Measurements from ENCODE around the gene ENG. TPM values are rescaled to one million over a fixed set of nuclear protein-coding genes. Genes with fewer than 3 reads are reported as not detected.

The ENG gene
- polyA plus RNA-seq, 2 donors = 11.1 to 17.9 TPM

- peaks cover 4 to 14% of the 10 kb centered on the region in 2 donors for H3K4me1 ChIP-seq (ENCODE audit: control insufficient read depth in 2 of 2, insufficient read depth in 2 of 2, low read length in 1 of 2)
- H3K9me3 ChIP-seq (ENCODE audit: control insufficient read depth in 2 of 2, insufficient read depth in 1 of 2, low read depth in 1 of 2, low read length in 1 of 2) = no peaks in the 10 kb centered on the region
- no peak overlapping the region for H3K27ac ChIP-seq (ENCODE audit: low read depth in 2 of 2, low read length in 1 of 2)
- no peak overlapping the region for H3K4me3 ChIP-seq (ENCODE audit: low read depth in 1 of 2, low read length in 2 of 2)
- H3K36me3 ChIP-seq (ENCODE audit: control insufficient read depth in 2 of 2, insufficient read depth in 2 of 2, low read length in 1 of 2) = peaks cover 19 to 49% of the 10 kb centered on the region in 2 donors
- no peaks in the 10 kb centered on the region for H3K27me3 ChIP-seq (ENCODE audit: control insufficient read depth in 1 of 2, insufficient read depth in 2 of 2, low read length in 2 of 2)
- WGBS, 2 donors = 91 to 94% methylated on average over 6 of the region's 6 CpGs
Measured at GRCh38 chr9:127812011-127812410, 42.4 kb downstream of the ENG start.

GRCh38 chr9:127810378-127811187, 43.9 kb downstream of the ENG start:
- Histone ChIP-seq H3K36me3 (ENCODE audit: control insufficient read depth in 2 of 2, insufficient read depth in 2 of 2, low read length in 1 of 2) (peaks cover 19 to 47% of the 10 kb centered on the region in 2 donors), H3K27ac (ENCODE audit: low read depth in 2 of 2, low read length in 1 of 2) (peak overlapping the region; percentile 63 to 83), H3K4me3 (ENCODE audit: low read depth in 1 of 2, low read length in 2 of 2) (no peak overlapping the region), H3K9me3 (ENCODE audit: control insufficient read depth in 2 of 2, insufficient read depth in 1 of 2, low read depth in 1 of 2, low read length in 1 of 2) (no peaks in the 10 kb centered on the region), H3K27me3 (ENCODE audit: control insufficient read depth in 1 of 2, insufficient read depth in 2 of 2, low read length in 2 of 2) (no peaks in the 10 kb centered on the region), H3K4me1 (ENCODE audit: control insufficient read depth in 2 of 2, insufficient read depth in 2 of 2, low read length in 1 of 2) (peaks cover 4 to 14% of the 10 kb centered on the region in 2 donors)
- 93 to 94% methylated on average over 10 of the region's 10 CpGs for WGBS, 2 donors

- Histone ChIP-seq H3K4me3 (ENCODE audit: low read depth in 1 of 2, low read length in 2 of 2) (peak overlapping the region; percentile 29 to 30), H3K27ac (ENCODE audit: low read depth in 2 of 2, low read length in 1 of 2) (peak overlapping the region; percentile 83 to 88), H3K9me3 (ENCODE audit: control insufficient read depth in 2 of 2, insufficient read depth in 1 of 2, low read depth in 1 of 2, low read length in 1 of 2) (no peaks in the 10 kb centered on the region), H3K36me3 (ENCODE audit: control insufficient read depth in 2 of 2, insufficient read depth in 2 of 2, low read length in 1 of 2) (peaks cover 16 to 43% of the 10 kb centered on the region in 2 donors), H3K27me3 (ENCODE audit: control insufficient read depth in 1 of 2, insufficient read depth in 2 of 2, low read length in 2 of 2) (no peaks in the 10 kb centered on the region), H3K4me1 (ENCODE audit: control insufficient read depth in 2 of 2, insufficient read depth in 2 of 2, low read length in 1 of 2) (peaks cover 4 to 14% of the 10 kb centered on the region in 2 donors)
- 39 to 42% methylated on average over 32 to 56 of the region's 57 CpGs for WGBS, 2 donors
Measured at GRCh38 chr9:127809540-127810377, 44.7 kb downstream of the ENG start.

DNA sequence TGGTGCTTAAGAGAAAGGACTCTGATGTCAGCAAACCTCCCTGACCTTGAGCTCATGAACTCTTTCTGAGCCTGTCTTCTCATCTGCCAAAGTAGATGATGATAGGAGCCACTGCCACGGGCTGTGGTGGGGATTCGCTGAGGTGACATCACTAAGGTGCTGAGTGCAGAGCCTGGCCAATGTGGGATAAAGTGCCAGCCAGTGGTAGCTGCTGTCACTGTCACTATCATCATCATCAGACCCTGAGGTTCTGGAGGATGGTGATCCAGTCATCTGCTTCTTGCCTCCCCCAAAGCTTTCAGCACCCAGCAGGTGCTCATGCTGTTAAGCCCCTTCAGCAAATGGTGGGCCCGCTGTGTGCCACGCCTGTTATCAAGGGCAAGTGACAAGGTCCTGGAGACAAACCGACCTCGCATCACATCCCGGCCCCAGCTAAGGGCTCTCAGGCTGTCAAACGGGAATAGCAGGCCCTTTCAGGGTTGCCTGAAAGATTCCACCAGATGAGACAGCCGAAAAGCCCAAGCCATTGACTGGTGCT, 45.4 kb downstream of the ENG start:
- WGBS, 2 donors = 61 to 67% methylated on average over 9 of the region's 9 CpGs
- no peaks in the 10 kb centered on the region for H3K27me3 ChIP-seq (ENCODE audit: control insufficient read depth in 1 of 2, insufficient read depth in 2 of 2, low read length in 2 of 2)
- H3K36me3 ChIP-seq (ENCODE audit: control insufficient read depth in 2 of 2, insufficient read depth in 2 of 2, low read length in 1 of 2) = peaks cover 13 to 42% of the 10 kb centered on the region in 2 donors
- peaks cover 6 to 18% of the 10 kb centered on the region in 2 donors for H3K4me1 ChIP-seq (ENCODE audit: control insufficient read depth in 2 of 2, insufficient read depth in 2 of 2, low read length in 1 of 2)
- H3K9me3 ChIP-seq (ENCODE audit: control insufficient read depth in 2 of 2, insufficient read depth in 1 of 2, low read depth in 1 of 2, low read length in 1 of 2) = no peaks in the 10 kb centered on the region
- H3K27ac ChIP-seq (ENCODE audit: low read depth in 2 of 2, low read length in 1 of 2) = peak overlapping the region in 1 of 2 donors; percentile 23
- no peak overlapping the region for H3K4me3 ChIP-seq (ENCODE audit: low read depth in 1 of 2, low read length in 2 of 2)

DNA sequence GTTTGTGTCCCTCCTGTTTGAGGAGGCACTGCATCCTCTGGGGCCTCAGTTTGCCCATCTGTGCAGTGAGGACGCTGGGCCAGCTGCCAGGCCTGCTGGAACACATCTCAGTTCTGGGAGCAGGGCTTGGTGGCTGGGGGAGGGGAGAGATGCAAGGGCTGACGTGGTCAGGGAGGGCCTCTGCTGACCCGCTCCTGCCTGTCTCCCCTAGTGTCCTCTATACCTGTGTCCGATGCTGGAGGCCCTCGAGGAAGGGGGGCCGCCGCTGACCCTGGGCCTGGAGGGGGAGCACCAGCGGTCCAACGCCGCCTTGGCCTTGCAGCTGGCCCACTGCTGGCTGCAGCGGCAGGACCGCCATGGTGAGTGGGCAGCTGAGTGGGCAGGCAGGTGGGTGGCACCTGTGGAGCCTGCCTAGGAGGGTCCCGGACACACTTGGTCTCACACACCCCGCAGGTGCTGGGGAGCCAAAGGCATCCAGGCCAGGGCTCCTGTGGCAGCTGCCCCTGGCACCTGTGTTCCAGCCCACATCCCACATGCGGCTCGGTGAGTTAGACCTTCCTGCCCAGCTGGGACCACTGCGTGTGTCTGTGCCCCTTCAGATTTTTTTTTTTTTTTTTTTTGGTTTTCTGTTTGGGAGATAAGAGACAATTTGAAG, 46.0 kb downstream of the ENG start:
- H3K27me3 ChIP-seq (ENCODE audit: control insufficient read depth in 1 of 2, insufficient read depth in 2 of 2, low read length in 2 of 2) = no peaks in the 10 kb centered on the region
- H3K9me3 ChIP-seq (ENCODE audit: control insufficient read depth in 2 of 2, insufficient read depth in 1 of 2, low read depth in 1 of 2, low read length in 1 of 2) = no peaks in the 10 kb centered on the region
- 91% methylated on average over 17 of the region's 17 CpGs for WGBS, 2 donors
- H3K36me3 ChIP-seq (ENCODE audit: control insufficient read depth in 2 of 2, insufficient read depth in 2 of 2, low read length in 1 of 2) = peaks cover 7 to 37% of the 10 kb centered on the region in 2 donors
- H3K27ac ChIP-seq (ENCODE audit: low read depth in 2 of 2, low read length in 1 of 2) = no peak overlapping the region
- peaks cover 11 to 24% of the 10 kb centered on the region in 2 donors for H3K4me1 ChIP-seq (ENCODE audit: control insufficient read depth in 2 of 2, insufficient read depth in 2 of 2, low read length in 1 of 2)
- no peak overlapping the region for H3K4me3 ChIP-seq (ENCODE audit: low read depth in 1 of 2, low read length in 2 of 2)

GRCh38 chr9:127806871-127807270, 47.6 kb downstream of the ENG start:
- 95% methylated on average over 14 of the region's 14 CpGs for WGBS, 2 donors
- Histone ChIP-seq H3K9me3 (ENCODE audit: control insufficient read depth in 2 of 2, insufficient read depth in 1 of 2, low read depth in 1 of 2, low read length in 1 of 2) (no peaks in the 10 kb centered on the region), H3K27ac (ENCODE audit: low read depth in 2 of 2, low read length in 1 of 2) (no peak overlapping the region), H3K4me1 (ENCODE audit: control insufficient read depth in 2 of 2, insufficient read depth in 2 of 2, low read length in 1 of 2) (peaks cover 11 to 25% of the 10 kb centered on the region in 2 donors), H3K27me3 (ENCODE audit: control insufficient read depth in 1 of 2, insufficient read depth in 2 of 2, low read length in 2 of 2) (no peaks in the 10 kb centered on the region), H3K4me3 (ENCODE audit: low read depth in 1 of 2, low read length in 2 of 2) (no peak overlapping the region), H3K36me3 (ENCODE audit: control insufficient read depth in 2 of 2, insufficient read depth in 2 of 2, low read length in 1 of 2) (peaks cover 2 to 29% of the 10 kb centered on the region in 2 donors)

DNA sequence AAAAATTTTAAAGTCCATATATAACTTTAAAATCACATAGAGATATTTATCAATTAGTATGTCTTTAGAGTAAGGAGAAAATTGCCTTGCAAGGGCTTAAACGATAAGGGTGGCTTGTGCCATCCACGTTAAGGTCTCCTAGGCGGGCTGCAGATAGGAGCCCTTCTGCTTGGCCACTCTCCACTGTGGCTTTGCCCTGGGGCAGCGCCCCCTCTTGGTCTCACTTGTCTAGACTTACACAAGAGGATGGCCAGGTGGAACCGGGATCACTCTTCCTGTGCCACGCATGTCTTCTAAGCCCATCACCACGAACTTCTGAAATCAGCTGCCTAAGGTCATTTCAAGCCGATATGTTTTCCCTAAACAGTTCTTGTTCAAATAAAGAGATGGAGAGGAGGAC, 48.8 kb downstream of the ENG start:
- 78 to 80% methylated on average over 8 of the region's 8 CpGs for WGBS, 2 donors
- Histone ChIP-seq H3K9me3 (ENCODE audit: control insufficient read depth in 2 of 2, insufficient read depth in 1 of 2, low read depth in 1 of 2, low read length in 1 of 2) (no peaks in the 10 kb centered on the region), H3K4me1 (ENCODE audit: control insufficient read depth in 2 of 2, insufficient read depth in 2 of 2, low read length in 1 of 2) (peaks cover 11 to 22% of the 10 kb centered on the region in 2 donors), H3K36me3 (ENCODE audit: control insufficient read depth in 2 of 2, insufficient read depth in 2 of 2, low read length in 1 of 2) (peaks cover 2 to 29% of the 10 kb centered on the region in 2 donors), H3K27me3 (ENCODE audit: control insufficient read depth in 1 of 2, insufficient read depth in 2 of 2, low read length in 2 of 2) (no peaks in the 10 kb centered on the region), H3K4me3 (ENCODE audit: low read depth in 1 of 2, low read length in 2 of 2) (no peak overlapping the region), H3K27ac (ENCODE audit: low read depth in 2 of 2, low read length in 1 of 2) (no peak overlapping the region)

DNA sequence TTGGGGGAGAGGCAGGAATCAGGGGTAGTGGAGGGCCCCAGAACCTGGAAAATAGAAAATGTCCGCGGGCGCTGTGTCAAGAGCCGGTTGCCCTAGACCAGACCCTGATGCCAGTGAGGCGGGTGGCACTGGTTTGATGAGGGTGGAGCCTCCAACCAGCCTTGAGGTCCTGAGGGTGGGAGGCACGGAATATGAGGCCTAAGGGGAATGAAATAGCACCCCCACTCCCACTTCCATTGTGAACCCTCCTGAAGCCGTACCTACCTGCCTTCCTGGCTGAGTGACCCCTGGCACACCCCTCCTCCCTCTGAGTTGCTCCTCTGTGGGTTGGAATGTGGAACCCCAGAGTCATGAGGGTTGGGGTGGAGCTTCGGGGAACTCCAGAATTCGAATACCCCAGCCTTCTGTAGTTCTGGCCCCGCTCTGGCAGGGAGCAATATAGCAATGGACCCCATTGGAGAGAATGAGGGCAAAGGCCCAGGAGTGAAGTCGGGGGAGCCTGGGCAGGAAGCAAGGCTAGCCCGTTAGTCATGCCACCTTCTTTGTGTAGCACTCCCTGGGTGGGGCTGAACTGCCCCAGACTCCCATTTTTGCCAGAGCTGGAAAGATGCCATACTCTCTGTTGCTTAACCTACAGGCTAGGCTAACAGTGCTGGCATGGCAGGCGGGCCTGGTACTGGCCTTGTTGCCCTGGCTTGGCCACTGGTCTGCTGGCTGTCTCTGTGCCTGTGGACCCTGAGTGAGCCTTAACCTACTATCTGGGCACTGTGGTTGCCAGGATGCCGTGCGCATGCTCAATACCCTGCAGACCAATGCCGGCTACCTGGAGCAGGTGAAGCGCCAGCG, 50.7 kb downstream of the ENG start:
- 33 to 39% methylated on average over 17 to 18 of the region's 18 CpGs for WGBS, 2 donors
- no peaks in the 10 kb centered on the region for H3K9me3 ChIP-seq (ENCODE audit: control insufficient read depth in 2 of 2, insufficient read depth in 1 of 2, low read depth in 1 of 2, low read length in 1 of 2)
- H3K4me1 ChIP-seq (ENCODE audit: control insufficient read depth in 2 of 2, insufficient read depth in 2 of 2, low read length in 1 of 2) = peaks cover 7 to 12% of the 10 kb centered on the region in 2 donors

More for the DNA sequence above, 50.7 kb downstream of the ENG start:
- H3K27ac ChIP-seq (ENCODE audit: low read depth in 2 of 2, low read length in 1 of 2) = peak overlapping the region; percentile 92 to 97
- peaks cover 2 to 22% of the 10 kb centered on the region in 2 donors for H3K36me3 ChIP-seq (ENCODE audit: control insufficient read depth in 2 of 2, insufficient read depth in 2 of 2, low read length in 1 of 2)
- H3K27me3 ChIP-seq (ENCODE audit: control insufficient read depth in 1 of 2, insufficient read depth in 2 of 2, low read length in 2 of 2) = no peaks in the 10 kb centered on the region
- H3K4me3 ChIP-seq (ENCODE audit: low read depth in 1 of 2, low read length in 2 of 2) = peak overlapping the region; percentile 75 to 83

All from esophagus (tissue), 2 donors.